Measurements from ENCODE around the gene DAGLA. TPM values are rescaled to one million over a fixed set of nuclear protein-coding genes. Genes with fewer than 3 reads are reported as not detected.

The DAGLA gene
- total and polyA plus RNA-seq, 2 donors (not counting 3 experiments of a cell fraction or from before 2014, with no cell fraction given) = 2.5 to 4.7 TPM

DNA sequence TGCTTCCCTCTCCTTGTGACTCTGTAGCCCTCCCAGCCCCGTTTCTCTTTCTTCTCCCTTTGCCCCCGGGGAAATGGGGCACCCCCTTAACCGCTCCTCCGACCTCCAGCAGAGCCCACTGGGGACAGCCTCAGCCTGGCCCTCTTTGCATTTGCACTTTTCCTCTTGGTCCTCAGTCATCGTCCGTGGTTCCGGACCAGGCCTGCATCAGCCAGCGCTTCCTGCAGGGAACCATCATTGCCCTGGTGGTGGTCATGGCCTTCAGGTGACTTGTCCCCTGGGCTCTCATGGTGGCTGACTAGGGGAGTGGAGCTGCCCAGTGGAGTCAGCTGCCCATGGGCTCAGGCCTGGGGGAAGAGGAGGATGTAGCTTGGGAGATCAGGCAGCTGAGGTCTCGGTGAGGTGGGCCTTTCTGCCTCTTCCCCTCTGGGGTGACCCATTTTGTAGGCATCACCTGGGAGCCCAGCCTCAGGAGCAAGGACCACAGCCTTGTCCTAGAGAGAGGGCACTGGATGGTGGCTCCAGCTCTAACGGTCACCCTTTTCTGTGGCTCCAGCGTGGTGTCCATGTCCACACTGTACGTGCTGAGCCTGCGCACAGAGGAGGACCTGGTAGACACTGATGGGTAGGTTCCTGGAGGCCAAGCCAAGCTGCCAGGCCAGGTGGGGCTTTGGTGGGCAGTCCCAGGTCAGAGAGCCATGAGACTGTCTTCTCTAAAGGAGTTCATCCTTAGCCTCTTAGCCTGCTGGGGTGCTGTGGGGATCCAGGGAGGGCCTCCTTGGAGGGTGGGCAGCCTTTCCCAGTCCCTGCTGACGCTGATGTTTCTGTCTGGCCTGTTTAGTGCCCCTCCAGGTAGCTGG, 99.7 kb downstream of the DAGLA start:
- TF ChIP-seq POLR2A (IDR thresholded peaks at IDR 0.05; ENCODE audit: low read depth, low read length) = no peak
- TF ChIP-seq, protein P1, sequence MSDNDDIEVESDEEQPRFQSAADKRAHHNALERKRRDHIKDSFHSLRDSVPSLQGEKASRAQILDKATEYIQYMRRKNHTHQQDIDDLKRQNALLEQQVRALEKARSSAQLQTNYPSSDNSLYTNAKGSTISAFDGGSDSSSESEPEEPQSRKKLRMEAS (IDR thresholded peaks at IDR 0.05; ENCODE audit: insufficient read depth, insufficient read length) = no peak
- TF ChIP-seq POLR2AphosphoS5 (IDR thresholded peaks at IDR 0.05; ENCODE audit: insufficient read depth, low read depth, low read length) = no peak
- TF ChIP-seq MYC (IDR thresholded peaks at IDR 0.05; ENCODE audit: low read depth, low read length) = no peak
- TF ChIP-seq, protein P2, sequence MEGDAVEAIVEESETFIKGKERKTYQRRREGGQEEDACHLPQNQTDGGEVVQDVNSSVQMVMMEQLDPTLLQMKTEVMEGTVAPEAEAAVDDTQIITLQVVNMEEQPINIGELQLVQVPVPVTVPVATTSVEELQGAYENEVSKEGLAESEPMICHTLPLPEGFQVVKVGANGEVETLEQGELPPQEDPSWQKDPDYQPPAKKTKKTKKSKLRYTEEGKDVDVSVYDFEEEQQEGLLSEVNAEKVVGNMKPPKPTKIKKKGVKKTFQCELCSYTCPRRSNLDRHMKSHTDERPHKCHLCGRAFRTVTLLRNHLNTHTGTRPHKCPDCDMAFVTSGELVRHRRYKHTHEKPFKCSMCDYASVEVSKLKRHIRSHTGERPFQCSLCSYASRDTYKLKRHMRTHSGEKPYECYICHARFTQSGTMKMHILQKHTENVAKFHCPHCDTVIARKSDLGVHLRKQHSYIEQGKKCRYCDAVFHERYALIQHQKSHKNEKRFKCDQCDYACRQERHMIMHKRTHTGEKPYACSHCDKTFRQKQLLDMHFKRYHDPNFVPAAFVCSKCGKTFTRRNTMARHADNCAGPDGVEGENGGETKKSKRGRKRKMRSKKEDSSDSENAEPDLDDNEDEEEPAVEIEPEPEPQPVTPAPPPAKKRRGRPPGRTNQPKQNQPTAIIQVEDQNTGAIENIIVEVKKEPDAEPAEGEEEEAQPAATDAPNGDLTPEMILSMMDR (IDR thresholded peaks at IDR 0.05; ENCODE audit: extremely low read depth in 1 of 2, insufficient read depth in 1 of 2, low read depth in 1 of 2, low read length in 2 of 2) = no peak
- TF ChIP-seq GATA2 (IDR thresholded peaks at IDR 0.05; ENCODE audit: insufficient read depth, insufficient read length, low read depth, low read length) = no peak
- TF ChIP-seq EZH2 (IDR thresholded peaks at IDR 0.05; ENCODE audit: borderline replicate concordance, low read depth, low read length, severe bottlenecking) = no peak
- TF ChIP-seq FOS (IDR thresholded peaks at IDR 0.05; ENCODE audit: borderline replicate concordance, insufficient read depth, low read length) = no peak
- no peak for TF ChIP-seq JUN (IDR thresholded peaks at IDR 0.05; ENCODE audit: borderline replicate concordance, insufficient read depth, insufficient read length, low read depth)
- ChIA-PET POLR2A (interaction anchor here (0.6 kb wide), 1 partner anchor 220 kb away, joined by 5 read pairs; no protein-coding TSS in a partner anchor), CTCF (interaction anchor here (0.6 to 2.3 kb wide), 6 partner anchors 8 to 119 kb away, joined by 3 to 13 read pairs (median 6); no protein-coding TSS in a partner anchor)
- H3K36me3 ChIP-seq (ENCODE audit: control insufficient read depth in 2 of 2, extremely low read depth in 1 of 2, insufficient read depth in 2 of 2, low read length in 2 of 2) = peaks cover 0 to 4% of the 10 kb centered on the region in 2 experiments
- FAIRE-seq = no peak
- no peaks in the 10 kb centered on the region for H3K79me2 ChIP-seq (ENCODE audit: control insufficient read depth, insufficient read depth, low read length)
- no peak overlapping the region for H2AFZ ChIP-seq (ENCODE audit: low read depth, low read length)
- no peak overlapping the region for H3K9ac ChIP-seq (replicated peaks; ENCODE audit: extremely low read depth, insufficient read depth, low read length)
- no peak for DNase-seq (ENCODE audit: low read depth, low spot score)
- H4K20me1 ChIP-seq (replicated peaks; ENCODE audit: control insufficient read depth, extremely low read depth, insufficient read depth, low read length) = no peaks in the 10 kb centered on the region
- no peaks in the 10 kb centered on the region for H3K9me3 ChIP-seq (replicated peaks; ENCODE audit: control insufficient read depth, insufficient read depth, low read length)
- intact Hi-C loops (cut with micrococcal nuclease) (no loop called here), dilution Hi-C loops (cut with MboI; ENCODE audit: extremely low pct_ligation_motif_present, low sequenced_read_pairs) (no loop called here)
- H3K4me3 ChIP-seq (replicated peaks in 1 of 3; ENCODE audit: insufficient read depth in 1 of 3, low read depth in 1 of 3, low read length in 3 of 3) = no peak overlapping the region
- no peaks in the 10 kb centered on the region for H3K9me1 ChIP-seq (replicated peaks; ENCODE audit: control insufficient read depth, extremely low read depth, insufficient read depth, low read length)
- H3K4me1 ChIP-seq (ENCODE audit: control insufficient read depth, extremely low read depth, insufficient read depth, low read length) = no peaks in the 10 kb centered on the region
- no peak overlapping the region for H3K4me2 ChIP-seq (ENCODE audit: insufficient read depth, low read length)
- H3K27ac ChIP-seq (ENCODE audit: insufficient read depth, low read depth, low read length) = no peak overlapping the region
- BruUV-seq (replicated peaks) = no TSS peak
- H3K27me3 ChIP-seq (ENCODE audit: control insufficient read depth in 2 of 2, insufficient read depth in 2 of 2, low read length in 2 of 2) = no peaks in the 10 kb centered on the region

All from endothelial cell of umbilical vein (primary cell).